Activated CD4-positive, alpha-beta T cell treated with anti-CD3 and anti-CD28 coated beads, Interleukin-2, amount 50 U/mL, for 1 hour (primary cell): ENCODE data around the gene MLF1.
"Not testable (repeated sequence)": the region's sequence is repeated elsewhere in the genome, so short reads cannot be mapped to it uniquely, and the experiment has no call there.

Experiments
- DNase-seq: peaks from one replicate; pipeline ENCODE4 v3.0.0-alpha.2; 2020

Gene MLF1, protein sequence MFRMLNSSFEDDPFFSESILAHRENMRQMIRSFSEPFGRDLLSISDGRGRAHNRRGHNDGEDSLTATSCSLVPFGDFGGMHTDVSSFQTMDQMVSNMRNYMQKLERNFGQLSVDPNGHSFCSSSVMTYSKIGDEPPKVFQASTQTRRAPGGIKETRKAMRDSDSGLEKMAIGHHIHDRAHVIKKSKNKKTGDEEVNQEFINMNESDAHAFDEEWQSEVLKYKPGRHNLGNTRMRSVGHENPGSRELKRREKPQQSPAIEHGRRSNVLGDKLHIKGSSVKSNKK

DNA sequence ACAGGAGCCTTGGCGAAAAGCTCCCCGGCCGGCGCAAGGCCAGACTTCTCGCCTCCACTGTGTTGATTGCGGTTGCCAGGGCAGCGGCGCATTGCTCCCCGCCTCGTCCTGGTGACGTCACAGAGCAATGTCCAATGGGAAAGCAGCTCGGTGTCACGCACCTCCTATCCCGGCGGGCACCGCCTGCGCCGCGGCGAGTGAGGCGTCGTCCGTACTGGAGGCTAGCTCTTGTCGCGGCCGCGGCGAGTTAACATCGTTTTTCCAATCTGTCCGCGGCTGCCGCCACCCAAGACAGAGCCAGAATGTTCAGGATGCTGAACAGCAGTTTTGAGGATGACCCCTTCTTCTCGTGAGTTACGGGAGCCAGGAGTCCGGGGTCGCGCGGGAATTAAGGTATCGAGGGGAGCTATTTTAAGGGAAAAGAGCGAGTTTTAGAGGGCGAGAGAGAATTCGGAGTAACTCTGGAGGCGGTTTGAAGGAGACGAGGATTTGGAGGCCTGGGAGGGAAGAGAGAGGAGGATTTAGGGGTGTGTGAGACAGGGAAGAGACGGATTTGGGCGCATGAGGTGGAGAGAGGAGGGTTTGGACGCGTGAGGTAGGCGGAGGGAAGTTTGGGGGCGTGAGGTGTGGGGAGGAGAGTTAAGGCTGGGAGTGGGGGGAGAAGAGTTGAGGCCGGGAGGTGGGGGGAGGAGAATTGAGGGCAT lies at the start of gene MLF1:
Gene MLF1, plus strand, starts transcription at position 196 of the 704 bp plus-strand sequence. Its CDS starts 107 bp downstream, at position 303.
- DNase-seq, result peak; percentile 75

DNA sequence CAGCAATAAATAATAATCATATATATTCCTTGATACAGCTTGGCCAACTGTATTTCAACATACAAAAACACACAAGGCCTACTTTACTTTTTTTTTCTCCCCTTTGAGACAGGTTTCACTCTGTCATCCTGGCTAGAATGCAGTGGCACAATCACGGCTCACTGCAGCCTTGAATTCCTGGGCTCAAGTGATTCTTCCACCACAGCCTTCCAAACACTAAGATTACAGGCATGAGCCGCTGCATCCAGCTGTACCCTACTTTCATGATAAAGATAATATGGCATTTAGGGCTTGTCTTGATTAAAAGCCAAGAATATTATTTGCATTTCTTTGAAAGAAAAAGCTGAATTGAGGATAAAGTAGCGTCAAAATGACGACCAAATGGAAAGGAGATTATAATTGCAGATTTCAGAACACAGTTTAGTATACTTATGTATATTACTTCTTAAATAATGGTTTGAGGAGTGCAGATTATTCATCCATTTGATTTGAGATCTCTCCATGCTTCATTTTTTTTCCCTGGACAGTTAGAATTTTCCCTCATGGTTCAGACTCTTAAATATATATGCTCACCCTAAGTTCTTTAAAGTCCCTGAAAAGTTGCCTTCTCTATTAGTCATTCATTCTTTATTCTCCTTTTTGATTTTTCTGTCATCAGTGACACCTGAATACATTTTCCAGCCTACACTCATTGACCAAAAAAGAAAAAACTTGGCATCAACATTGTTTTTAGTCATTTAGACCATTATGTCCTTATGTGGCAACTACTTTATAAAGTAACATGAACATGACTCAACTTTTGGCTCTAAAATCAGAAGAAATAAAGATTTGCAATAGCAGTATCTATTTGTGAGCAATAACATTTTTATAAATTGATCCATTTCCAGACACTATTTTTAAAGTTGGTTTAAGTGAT lies 48.5 kb upstream of the MLF1 start:
- no peak for DNase-seq

DNA sequence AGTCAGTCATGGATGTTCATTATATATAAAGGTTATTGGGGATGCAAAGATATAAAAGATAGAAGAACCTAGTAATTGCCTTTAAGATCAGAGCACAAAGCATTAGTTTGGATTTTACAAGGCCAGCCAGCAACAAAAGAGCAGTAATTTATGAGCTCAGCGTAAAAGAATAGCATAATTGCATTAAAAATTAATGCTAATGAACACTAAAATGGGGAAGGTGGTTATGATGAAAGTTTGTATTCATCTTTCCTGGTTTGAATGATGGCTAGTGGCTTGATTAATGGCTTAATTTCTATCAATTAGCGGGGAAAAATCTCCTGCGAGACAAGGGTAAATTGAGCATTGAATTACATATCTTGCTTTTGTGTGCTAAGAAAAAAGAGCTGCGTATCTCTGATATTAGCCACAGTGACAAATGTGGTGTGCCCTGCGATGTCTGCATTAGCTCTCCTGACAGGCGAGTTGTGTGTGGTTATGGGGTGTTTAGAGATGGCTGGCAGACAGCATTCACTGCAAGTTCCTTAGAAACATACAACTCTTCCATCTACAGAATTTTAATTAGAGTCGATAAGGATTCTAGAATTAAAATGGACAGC lies 42.8 kb upstream of the MLF1 start:
- no peak for DNase-seq

DNA sequence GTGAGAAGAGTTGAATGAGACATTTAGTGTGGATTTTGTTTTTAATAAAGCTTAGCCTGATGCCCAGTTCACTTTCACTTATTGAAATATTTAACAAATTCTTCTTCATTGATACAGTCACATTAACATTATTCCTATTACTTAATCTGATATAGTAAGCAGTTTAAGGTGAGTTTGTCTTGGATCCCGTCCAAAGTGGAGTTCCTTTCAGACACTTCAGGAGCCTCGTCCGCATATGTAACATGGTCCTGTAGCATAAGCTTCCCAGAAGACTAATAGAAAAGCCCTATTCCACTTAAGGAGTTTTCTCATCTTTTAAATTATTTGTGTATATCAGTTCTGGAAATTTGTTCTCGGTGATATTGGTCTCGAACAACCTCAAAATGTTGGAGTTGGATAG lies 39.7 kb upstream of the MLF1 start:
- no peak for DNase-seq

DNA sequence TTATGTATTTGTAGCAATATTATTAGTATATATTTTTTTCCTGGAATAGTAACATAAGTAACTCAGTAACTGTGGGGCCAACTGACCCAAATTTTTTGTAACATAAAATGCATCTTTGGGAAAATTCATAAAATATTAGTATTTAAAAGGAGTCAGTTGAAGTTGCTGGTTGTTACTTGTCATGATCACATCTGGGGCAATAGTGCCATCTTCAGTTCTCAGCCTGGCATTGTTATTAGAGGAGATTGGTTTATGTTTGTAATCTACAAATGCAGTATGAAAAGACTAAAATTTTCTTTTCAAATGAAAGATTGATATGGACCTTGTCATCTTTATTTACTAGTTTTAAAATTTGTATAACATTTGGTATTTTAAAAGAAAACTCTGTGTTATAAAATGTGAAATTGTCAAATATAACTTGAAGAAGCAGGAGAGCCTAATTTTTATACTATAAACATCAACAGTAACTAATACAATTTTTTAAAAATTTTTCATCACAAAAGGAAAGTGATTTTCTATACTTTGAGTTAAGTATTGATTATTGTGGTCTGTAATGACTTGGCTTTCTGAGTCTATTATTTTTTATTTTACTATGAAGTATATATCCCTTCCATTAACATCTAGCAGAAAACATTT lies 38.8 kb upstream of the MLF1 start:
- no peak for DNase-seq

DNA sequence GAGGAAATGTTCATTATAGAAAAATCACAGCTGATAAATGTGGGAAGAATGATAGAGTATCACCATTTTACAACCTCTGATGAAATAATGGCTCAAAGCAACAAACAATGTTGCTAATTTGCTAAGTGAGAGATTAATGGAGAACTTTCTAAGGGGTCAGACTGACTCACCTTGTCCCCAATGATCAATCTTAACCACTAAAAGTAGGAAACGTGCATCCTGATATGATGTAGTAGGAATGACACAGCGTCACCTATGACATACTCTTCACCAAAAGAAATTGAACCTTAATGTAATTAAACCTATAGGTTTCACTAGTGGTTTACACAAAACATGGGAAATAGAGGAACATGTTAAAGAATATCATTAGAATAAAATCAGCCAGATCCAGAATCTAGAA lies 35.1 kb upstream of the MLF1 start:
- DNase-seq, result no peak

DNA sequence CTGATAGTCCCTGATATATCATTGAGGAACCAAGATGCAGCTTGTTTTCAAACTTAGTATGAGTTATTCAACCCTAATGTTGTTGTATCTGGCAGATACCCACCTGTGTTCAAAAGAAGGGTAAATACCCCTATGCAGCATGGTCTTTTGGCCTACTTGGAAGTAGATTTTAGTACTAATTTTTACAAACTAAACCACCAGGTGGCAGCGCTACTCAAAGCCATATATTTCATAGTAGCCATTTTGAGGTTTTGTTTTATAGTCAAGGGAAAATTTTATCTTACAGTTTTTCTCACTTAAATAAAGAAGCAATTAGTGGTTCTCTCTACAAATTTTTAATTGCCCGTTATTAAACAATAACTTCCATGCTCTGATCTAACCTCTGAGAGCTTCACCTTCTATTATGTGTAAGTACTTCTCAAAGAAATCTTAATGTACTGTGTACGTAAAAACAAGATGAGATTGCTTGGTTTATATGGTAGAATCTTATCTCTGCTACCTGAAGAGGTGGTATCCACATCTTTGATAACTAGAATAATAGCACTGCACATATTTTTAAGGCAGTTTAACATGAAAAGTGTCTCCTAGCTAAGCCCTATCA lies 31.5 kb upstream of the MLF1 start:
- peak; percentile 34 for DNase-seq

DNA sequence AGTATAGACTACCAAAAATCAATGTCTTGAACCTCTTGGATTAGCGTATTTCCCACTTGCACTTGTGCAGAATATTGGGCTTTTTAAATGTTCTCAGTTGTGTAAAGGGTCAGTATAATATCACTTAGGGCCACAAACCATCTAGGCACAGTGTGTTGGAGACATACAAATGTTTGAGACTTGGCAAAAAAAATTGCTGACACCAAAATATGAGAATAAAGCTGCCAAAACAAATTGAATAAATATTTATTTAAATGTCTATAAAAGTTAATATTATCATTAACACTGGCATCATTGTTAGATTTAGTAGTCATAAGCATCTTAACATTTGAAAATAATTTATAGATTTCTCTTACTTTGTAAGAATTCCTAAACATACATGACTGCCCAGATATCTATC lies 30.9 kb upstream of the MLF1 start:
- DNase-seq, result no peak

DNA sequence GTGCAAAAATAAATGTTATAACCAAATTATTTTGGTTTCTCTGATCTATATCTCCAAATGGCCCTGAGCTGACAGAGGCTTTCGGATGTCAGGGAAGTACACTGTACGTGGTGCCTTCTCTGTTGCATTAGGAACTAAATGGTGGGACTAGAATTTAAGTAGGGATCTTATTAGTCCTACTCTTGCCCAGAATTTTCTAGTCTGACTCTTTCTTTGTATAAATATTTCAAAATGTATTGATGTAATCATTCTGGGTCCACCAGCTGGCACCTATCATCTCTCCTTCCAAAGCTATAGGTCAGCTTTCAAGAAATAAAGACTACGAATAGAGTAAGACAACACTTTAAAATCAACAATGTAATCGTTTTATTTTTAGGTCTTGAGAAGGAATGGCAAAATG lies 22.3 kb upstream of the MLF1 start:
- no peak for DNase-seq

DNA sequence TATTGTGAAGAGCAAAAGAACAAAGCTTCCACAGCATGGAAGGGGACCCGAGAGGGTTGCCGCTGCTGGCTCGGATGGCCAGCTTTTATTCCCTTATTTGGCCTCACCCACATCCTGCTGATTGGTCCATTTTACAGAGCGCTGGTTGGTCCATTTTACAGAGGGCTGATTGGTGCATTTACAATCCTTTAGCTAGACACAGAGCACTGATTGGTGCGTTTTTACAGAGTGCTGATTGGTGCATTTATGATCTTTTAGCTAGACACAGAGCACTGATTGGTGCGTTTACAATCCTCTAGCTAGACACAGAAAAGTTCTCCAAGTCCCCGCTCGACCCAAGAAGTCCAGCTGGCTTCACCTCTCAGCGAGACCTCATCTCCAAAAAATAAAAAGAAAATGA lies 21.1 kb upstream of the MLF1 start:
- not testable (repeated sequence) for DNase-seq

DNA sequence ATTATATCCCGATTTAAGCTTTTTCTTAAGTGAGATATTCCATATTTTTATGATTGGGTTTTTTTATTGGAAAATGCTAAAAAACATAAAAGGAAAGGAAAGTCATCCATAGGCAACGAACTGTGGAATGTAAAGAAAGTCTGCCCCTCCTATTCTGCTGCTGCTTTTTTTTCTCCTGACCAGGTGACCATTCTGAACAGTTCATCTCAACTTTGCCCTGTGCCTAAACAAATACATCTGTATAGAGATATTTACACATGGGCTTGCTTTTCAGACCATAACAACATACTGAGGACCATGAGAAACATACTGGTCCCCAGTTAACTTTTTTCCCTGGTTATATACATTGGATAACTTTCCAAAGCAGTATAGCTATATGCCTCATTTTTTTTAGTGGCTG lies 18.9 kb upstream of the MLF1 start:
- no peak for DNase-seq

DNA sequence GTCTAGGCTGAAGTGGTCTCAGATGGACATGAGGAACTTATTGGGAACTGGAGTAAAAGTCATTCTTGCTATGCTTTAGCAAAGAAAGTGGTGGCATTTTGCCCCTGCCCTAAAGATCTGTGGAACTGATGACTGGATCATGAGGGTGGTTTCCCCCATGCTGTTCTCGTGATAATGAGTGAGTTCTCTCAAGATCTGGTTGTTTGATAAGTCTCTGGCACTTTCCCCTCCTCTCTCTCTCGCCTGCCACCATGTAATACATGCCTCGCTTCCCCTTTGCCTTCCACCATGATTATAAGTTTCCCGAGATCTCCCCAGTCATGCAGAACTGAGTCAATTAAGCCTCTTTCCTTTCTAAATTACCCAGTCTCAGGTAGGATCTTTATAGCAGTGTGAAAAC lies 11.5 kb upstream of the MLF1 start:
- DNase-seq, result no peak

DNA sequence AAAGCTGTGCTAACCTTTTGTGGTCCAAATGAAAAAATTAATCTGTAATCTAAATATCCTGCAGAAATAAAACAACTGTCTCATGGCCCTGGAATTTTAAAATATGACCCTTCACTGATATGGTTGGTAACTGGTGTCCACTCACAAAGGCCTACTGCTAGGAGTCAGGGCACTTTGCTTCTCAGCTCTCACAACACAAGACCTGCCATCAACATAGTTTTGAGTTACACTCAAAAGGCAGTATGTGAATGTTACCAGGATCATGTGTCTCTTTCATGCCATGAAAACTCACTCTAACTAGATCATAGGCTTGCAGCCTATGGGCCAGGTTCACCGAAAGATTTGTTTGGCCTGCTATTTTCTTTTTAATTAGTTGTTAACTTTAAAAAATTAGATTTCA lies 10.0 kb upstream of the MLF1 start:
- no peak for DNase-seq

DNA sequence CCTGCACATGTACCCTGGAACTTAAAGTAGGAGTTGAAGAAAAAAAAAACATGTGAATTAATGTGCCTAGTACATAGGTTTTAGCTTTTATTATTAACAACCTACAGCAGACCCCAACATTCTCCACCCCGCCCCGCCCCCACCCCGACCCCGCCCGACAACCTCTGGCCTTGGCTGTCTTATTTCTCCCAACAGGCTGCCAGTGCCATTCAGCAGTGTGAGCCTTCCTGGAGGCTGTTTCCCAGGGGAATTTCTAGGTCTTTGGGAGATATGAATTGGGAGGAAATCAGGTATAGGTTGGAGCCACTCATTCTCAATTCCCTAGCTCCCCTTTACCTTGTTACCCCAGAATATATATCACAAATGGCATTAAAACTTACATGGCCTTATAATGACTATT lies 8.3 kb upstream of the MLF1 start:
- DNase-seq, result no peak

DNA sequence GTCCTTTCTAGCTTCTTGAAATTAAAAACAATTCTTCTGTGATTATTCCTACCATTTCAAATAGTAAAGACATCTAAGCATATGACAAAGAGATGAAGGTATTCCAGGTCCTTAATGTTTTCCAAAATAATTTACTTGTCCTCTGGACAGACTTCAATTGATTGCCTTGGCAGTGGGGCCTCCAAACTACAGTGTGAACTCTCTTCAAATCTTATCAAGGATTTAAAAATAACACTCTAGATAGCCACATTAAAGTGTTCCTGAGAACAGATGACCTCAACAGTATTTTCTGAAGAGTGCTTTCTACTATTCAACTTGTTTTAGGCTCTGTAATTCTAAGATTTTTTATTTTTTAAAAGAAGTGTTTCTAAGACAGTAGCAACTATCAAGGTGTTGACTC lies 7.9 kb upstream of the MLF1 start:
- DNase-seq, result no peak

DNA sequence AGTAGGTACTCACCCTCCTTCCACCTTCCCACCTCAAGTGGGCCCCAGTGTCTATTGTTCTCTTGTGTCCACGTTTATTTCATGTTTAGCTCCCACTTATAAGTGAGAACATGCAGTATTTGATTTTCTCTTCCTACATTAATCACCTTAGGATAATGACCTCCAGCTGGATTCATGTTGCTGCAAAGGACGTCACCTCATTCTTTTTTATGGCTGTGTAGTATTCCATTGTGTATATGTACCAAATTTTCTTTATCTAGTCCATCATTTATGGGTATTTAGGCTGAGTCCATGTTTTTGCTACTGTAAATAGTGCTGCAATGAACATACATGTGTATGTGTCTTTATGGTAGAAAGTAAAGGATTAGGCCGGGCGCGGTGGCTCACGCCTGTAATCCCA lies 5.9 kb upstream of the MLF1 start:
- no peak for DNase-seq

DNA sequence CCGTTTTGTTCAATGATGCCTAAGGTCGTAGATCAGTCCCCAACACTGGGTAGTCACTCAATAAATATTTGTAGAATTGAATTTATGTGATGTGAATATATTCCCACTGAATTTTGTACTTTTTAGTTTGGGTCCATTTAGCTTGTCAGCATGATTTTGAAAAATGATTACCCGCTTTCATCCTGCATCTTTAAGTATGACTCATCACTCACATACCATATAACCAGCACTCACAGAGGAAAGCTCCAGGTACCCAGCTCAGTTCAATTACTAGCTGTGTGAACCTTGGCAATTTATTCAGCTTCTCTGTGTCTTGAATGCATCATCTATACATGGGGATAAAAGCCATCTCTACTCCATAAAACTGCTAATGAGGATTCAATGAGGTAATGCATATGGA lies 2.2 kb upstream of the MLF1 start:
- DNase-seq, result no peak

DNA sequence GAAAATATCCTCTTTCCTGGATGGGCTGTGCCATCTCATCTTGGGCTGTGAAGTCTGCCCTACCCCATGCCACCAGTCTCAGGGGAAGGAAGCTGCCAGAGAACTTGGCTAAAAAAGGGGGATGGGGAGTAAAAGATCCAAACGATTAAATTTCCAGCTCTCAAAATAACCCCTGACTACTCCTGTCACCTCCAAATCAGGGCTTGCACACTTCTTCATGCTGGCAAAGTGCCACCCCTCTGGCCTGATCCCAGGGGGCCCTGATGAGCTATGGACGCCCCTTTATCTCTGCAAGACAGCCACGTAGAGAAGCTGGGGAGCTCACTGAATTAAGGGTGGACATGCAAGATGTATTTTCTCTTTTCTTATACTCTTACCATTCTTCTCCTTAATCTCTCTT lies 1.2 kb upstream of the MLF1 start:
- DNase-seq, result no peak

DNA sequence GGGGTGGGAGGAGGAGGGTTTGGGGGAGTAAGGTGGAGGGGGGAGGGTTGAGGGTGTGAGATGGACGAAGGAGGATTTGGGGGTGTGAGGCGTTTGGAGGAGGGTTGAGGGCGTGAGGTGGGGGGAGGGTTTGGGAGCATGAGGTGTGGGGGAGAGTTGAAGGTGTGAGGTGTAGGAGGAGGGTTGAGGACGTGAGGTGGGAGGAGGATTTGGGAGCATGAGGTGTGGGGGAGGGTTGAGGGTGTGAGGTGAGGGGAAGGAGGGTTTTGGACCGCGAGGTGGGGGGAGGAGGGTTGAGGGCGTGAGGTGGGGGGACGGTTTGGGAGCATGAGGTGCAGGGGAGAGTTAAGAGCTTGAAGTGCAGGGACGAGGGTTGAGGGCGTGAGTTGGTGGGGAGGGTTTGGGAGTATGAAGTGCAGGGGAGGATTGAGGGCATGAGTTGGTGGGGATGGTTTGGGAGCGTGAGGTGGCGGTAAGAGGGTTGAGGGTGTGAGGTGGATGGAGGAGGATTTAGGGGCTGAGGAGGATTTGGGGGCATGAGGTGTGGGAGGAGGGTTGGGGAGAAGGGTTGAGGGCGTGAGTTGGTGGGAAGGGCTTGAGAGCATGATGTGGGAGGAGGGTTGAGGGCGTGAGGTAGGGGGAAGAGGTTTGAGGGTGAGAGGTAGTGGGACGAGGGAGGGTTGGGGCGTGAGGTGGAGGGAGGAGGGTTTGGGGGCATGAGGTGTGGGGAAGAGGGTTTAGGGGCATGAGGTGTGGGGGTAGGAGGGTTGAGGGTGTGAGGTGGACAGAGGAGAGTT lies 1.2 kb downstream of the MLF1 start:
- no peak for DNase-seq

DNA sequence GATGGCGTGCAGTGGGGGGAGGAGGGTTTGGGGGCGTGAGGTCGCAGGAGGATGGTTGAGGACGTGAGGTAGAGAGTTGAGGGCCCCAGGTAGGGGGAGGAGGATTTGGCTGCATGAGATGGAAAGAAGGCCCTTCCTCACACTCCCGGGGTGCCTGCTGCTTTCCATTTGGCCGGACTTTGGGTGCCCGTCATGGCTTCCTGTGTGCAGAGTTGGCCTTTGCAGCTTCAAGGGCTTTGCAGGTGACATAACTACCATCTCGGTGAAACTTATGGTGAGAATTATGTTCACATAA lies 1.7 kb downstream of the MLF1 start:
- no peak for DNase-seq

DNA sequence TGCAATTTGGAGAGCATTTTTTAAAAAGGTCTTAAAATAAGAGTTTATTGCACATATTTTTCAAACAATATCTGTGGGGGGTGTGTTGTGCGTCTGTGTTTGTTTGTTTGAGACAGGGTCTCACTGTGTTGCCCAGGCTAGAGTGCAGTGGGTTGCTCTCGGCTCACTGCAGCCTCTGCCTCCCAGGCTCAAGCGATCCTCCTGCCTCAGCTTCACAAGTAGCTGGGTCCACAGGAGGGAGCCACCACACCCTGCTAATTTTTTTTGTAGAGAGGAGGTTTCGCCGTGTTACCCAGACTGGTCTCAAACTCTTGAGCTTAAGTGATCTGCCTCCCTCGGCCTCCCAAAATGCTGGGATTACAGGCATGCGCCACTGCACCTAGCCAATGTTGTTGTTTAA lies 2.7 kb downstream of the MLF1 start:
- DNase-seq, result no peak

DNA sequence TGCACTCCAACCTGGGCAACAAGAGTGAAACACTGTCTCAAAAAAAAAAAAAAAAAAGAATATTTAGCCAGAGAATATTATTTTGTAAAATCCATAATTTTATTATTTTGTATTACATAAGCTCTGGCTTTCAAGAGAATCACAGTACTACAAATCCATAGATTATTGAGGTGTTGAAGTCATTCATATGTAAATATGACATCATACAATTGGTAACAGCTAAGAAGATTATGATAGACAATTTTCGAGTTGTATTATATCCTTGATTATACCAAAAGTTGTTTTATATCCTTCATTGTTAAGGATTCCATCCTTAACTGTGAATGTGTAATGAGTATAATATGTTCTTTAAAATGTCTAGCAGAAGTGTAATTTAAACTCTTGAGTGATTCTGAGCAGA lies 3.7 kb downstream of the MLF1 start:
- DNase-seq, result no peak
